ENCODE data around the gene SLC35G2.

- TF ChIP-seq, protein P1, sequence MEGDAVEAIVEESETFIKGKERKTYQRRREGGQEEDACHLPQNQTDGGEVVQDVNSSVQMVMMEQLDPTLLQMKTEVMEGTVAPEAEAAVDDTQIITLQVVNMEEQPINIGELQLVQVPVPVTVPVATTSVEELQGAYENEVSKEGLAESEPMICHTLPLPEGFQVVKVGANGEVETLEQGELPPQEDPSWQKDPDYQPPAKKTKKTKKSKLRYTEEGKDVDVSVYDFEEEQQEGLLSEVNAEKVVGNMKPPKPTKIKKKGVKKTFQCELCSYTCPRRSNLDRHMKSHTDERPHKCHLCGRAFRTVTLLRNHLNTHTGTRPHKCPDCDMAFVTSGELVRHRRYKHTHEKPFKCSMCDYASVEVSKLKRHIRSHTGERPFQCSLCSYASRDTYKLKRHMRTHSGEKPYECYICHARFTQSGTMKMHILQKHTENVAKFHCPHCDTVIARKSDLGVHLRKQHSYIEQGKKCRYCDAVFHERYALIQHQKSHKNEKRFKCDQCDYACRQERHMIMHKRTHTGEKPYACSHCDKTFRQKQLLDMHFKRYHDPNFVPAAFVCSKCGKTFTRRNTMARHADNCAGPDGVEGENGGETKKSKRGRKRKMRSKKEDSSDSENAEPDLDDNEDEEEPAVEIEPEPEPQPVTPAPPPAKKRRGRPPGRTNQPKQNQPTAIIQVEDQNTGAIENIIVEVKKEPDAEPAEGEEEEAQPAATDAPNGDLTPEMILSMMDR (IDR thresholded peaks at IDR 0.05; ENCODE audit: low read length): no peak
- TF ChIP-seq EZH2phosphoT487 (IDR thresholded peaks at IDR 0.05; ENCODE audit: low read length) (no peak), EZH2 (optimal IDR thresholded peaks at IDR 0.05; ENCODE audit: low read depth, low read length) (no peak)
Observed at GRCh38 chr3:136817448-136817847, 1.5 kb upstream of the SLC35G2 start.
